ENCODE measurements around the gene KRT13.

Gene KRT13

GRCh38 chr17:41500131-41500911, 5.1 kb downstream of the KRT13 start:
- no peak for FAIRE-seq
- DNase-seq (ENCODE audit: insufficient read length, low spot score) = no peak

DNA sequence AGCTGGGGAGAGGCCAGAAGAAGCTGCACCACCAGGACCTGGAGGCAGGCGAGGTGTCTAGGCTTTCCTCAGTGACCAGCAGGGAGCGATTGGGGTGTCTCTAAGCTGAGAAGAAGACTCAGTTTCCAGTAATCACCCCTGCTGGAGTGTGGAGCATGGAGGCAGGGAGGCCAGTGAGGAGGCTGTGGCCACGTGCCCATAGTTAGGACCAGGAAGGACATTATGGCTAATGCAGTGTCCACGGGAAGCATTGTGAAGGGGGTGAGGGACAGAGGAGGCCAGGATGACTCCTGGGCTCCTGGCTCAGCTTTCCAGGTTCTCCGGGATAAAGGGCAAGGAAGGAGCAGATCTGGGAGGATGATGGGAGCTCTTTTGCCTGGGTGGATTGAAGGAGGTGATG, 5.7 kb downstream of the KRT13 start:
- no peak for FAIRE-seq
- no peak for DNase-seq (ENCODE audit: insufficient read length, low spot score)

GRCh38 chr17:41498276-41498675, 7.1 kb downstream of the KRT13 start:
- DNase-seq (ENCODE audit: insufficient read length, low spot score) = no peak
- no peak for FAIRE-seq

DNA sequence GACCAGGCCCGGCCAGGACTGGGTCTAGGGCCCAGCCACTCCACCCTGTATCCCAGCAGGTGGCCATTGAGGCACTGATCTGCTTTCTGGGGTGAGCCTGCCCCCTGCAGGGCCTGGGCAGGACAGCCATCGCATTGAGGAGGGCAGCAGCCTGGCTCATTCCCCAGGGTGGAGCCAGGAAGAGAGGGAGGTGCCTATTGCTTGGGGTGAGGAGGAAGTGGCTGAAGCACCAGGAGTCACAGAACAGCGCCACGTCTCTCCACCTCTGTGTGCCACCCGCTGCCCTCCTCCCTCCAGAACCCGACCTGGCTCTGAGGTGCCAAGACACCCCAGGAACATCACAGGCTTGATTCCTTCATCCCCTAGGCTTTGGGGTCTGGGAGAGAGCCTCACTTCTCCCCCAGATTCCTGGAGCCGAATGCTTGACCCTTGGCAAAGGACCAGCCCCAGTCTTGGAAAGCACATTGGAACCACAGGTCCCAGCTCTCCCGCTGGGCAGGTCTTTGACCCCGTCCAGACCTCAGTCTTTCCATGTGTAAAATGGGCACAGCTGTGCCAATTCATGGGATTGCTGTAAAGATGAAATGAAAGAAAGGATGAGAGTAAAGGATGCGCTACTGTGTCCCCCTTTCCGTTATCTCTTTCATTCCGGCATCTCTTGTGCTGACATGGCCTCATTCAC, 8.5 kb downstream of the KRT13 start:
- DNase-seq (ENCODE audit: insufficient read length, low spot score) (peak; percentile 79), FAIRE-seq (no peak)

DNA sequence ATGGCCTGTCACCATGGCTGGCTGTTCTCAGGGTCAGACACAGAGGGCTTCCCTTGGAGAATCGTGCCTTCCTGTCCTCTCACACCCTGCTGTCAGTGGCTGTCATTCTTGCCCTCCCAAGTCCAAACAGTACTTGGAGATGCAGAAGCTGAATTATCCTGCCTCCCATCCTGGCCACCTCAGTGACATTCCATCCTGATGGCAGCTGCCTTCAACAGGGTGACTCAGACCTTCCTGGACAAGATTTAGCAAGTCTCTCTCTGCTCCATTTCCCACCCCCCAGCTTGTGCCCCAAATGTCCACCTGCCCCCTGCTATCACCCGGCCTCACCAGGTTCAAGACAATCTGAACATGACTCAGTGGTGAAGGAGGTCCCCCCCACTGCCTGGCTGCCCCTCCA, 10.9 kb downstream of the KRT13 start:
- no peak for FAIRE-seq

DNA sequence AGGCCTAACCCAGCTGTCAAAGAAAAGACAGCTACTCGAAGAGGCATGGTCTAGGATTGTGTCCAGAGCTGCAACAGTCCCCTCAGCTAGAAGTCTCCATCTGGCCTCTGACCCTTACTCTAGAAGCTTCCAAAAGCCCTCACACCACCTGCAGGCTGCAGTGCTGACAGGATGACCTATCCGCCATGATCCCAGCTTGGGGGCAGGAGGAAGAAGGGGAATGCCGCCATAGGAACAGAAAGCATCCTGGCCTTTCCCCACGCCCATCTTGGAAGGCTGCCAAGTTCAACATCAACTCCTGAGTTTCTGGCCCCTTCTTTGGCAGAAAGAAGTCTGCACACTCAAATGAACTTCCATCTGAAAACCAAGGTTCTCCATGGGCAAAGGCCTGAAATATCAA, 12.6 kb downstream of the KRT13 start:
- FAIRE-seq (no peak), DNase-seq (ENCODE audit: insufficient read length, low spot score) (no peak)

More for the DNA sequence above, 10.9 kb downstream of the KRT13 start:
- DNase-seq (ENCODE audit: insufficient read length, low spot score) = no peak

DNA sequence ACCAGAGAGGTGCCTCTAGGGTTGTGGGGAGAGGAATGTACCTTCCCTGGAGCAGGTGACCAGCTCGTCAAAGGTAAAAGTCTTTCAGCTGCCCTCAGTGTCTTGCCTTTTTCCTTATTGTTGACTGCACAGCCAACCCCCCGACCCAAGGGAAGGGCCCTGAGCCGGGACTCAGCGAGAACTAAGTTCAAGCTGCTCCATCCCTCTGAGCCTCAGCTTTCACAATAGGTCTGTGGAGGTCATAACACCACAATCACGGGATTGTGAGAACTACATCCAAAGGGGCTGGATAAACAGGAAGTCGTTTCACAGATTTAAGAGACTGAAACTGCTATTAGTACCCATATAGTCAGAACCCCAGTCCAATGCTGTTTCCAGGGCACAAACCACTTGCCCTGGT, 13.1 kb downstream of the KRT13 start:
- DNase-seq (ENCODE audit: insufficient read length, low spot score) (no peak), FAIRE-seq (no peak)

DNA sequence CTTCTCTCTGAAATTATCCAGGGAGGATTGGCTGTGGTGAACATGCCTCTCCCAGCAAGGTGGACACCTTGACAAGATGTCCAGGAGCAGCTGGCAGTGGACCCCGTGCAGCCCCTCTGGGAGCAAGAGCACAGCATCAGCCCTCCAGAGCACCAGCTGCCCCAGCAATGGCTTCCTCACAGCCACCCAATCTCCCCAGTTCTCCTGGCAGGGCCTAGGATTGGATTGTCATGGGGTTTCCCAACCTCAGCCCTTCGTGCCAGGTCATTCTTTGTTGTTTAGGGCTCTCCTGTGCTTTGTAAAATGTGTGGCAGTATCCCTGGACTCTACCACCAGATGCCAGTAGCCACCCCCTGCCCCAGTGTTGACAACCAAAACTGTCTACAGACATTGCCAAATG, 13.9 kb downstream of the KRT13 start:
- no peak for DNase-seq (ENCODE audit: insufficient read length, low spot score)
- FAIRE-seq = no peak

DNA sequence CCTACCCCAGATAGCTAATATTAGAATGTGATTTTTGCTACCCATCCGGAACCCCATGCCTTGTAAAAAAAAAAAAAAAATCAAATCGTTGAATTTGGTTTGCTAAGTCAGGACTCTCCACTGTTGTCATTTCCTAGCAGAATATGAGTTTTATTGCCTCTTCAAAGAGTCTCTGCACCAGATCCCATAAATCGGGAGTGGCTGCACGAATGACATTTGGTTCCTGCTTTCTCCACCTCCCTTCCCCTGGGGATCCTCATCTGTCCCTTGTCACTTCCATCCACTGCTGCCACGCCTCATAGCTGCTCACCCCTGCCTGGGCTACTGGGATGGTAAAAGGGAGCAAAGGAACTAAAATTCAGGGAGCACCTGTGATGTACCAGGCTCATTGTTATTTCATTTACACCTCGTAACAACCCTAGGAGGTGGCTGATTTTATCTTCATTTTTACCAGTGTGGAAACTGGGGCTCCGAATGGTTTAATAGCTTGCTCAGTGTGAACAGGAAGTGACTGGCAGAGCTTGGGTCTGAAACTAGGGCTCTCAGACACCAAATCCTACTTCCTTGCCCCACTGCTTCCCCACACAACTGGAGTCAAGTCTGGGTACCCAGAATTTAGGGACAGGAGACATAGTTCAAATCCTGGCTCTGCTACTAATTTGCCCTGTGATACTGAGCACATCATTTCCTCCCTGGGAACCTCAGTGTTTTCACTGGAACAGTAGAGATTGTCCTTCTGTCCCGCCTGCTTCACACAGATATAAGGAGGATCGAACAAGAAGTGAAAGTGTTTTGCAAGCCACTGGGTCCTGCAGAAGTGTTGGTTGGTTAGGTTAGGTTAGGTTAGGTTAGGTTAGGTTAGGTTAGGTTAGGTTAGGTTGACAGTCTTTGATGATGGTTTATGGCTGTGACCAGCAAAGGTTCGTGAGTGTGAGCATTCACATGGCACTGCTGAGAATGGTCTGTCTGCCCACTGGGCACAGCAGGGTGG, 15.1 kb downstream of the KRT13 start:
- DNase-seq (ENCODE audit: insufficient read length, low spot score) (no peak), FAIRE-seq (no peak)

- no peak for FAIRE-seq
- no peak for DNase-seq (ENCODE audit: insufficient read length, low spot score)
Observed at GRCh38 chr17:41489531-41489930, 15.9 kb downstream of the KRT13 start, which contains the start of gene KRT36. Gene KRT36, minus strand, starts transcription at chr17:41489910. Its CDS starts 46 bp downstream, at chr17:41489864.

DNA sequence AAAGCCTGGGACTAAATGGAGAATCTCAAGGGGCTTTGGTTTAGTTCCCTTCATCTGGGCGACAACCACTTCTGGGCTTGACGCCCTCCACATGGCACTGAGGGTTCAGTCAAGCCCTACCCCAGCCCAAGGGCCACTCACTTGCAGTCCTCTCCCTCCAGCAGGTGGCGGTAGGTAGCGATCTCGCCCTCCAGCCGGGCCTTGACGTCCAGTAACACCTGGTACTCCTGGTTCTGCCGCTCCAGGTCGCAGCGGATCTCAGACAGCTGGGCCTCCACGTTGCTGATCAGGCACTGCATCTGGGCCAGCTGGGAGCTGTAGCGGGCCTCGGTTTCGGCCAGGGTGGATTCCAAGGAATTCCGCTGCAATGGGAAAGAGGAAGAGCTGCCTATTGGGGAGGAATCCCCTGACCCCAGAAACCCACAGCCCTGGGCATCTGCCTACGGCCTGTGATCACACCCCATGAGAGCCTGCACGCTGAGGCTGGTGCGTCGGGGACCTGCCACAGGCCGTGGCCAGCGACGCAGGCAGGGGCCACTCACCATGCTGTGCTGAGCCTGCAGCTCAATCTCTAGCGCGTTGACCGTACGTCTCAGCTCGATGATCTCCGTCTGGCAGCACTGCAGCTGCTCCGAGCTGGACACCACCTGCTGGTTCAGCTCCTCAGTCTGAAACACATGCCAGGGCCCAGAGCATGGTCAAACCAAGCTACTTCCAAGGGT, 18.4 kb downstream of the KRT13 start:
- DNase-seq (ENCODE audit: insufficient read length, low spot score) (peak; percentile 28), FAIRE-seq (no peak)

GRCh38 chr17:41486316-41486715, 19.1 kb downstream of the KRT13 start:
- no peak for DNase-seq (ENCODE audit: insufficient read length, low spot score)
- no peak for FAIRE-seq

GRCh38 chr17:41484920-41485904, 20.2 kb downstream of the KRT13 start:
- FAIRE-seq (no peak), DNase-seq (ENCODE audit: insufficient read length, low spot score) (no peak)

GRCh38 chr17:41483991-41484826, 21.2 kb downstream of the KRT13 start:
- no peak for FAIRE-seq
- no peak for DNase-seq (ENCODE audit: insufficient read length, low spot score)

DNA sequence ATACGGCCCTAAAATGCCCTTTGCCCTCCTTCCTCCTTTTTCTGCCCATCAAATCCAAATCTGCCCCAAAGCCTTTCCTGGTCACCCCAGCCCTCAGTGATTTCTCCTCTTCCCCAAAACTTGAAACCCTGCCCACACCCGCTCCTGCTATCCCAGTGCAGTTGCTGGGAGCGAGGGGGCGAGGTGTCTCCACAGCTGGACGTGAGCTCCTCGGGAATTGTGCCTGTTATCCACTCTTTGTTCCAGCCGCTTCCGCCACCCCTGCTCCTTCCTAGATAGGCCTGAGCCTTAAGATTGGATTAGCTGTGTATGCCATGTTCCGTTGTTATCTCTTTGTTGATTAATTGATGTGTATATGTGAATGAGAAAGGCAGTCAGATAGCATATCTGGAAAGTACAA, 21.9 kb downstream of the KRT13 start:
- FAIRE-seq (no peak), DNase-seq (ENCODE audit: insufficient read length, low spot score) (no peak)

- FAIRE-seq (no peak), DNase-seq (ENCODE audit: insufficient read length, low spot score) (no peak)
Observed at GRCh38 chr17:41481036-41481435, 24.4 kb downstream of the KRT13 start, which contains the start of gene KRT35. Gene KRT35, minus strand, starts transcription at chr17:41481151. Its CDS starts 54 bp downstream, at chr17:41481097.

DNA sequence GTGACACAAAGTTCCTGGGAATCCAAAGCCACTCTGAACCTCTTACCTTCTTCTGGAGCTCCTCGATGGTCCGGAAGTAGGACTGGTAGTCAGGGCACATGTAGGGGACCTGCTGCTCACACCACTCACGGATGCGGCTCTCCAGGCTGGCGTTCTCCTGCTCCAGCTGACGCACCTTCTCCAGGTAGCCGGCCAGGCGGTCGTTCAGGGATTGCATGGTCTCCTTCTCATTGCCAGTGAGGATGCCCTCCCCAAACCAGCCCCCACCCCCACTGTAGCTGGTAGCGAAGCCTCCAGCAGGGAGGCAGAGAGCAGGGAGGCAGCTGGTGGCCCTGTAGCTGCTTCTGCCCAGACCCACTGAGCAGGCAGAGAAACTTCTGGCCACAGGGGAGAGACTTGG, 24.8 kb downstream of the KRT13 start:
- no peak for DNase-seq (ENCODE audit: insufficient read length, low spot score)
- no peak for FAIRE-seq

GRCh38 chr17:41480136-41480535, 25.3 kb downstream of the KRT13 start:
- DNase-seq (ENCODE audit: insufficient read length, low spot score) (no peak), FAIRE-seq (no peak)

Measured in GM19239 (cell line).